ENCODE results near the gene AUTS2. TPM values are rescaled to one million over a fixed set of nuclear protein-coding genes. Genes with fewer than 3 reads are reported as not detected.

The AUTS2 gene
- total RNA-seq, 1 experiment from 2014 or later, result 4.2 TPM

GRCh38 chr7:70489813-70490212, 891.5 kb downstream of the AUTS2 start:
- no peak for DNase-seq (ENCODE audit: low spot score)

- DNase-seq (ENCODE audit: low spot score), result no peak
Measured at GRCh38 chr7:70492625-70493024, 894.4 kb downstream of the AUTS2 start.

GRCh38 chr7:70494225-70495032, 896.2 kb downstream of the AUTS2 start:
- DNase-seq (ENCODE audit: low spot score), result no peak

DNA sequence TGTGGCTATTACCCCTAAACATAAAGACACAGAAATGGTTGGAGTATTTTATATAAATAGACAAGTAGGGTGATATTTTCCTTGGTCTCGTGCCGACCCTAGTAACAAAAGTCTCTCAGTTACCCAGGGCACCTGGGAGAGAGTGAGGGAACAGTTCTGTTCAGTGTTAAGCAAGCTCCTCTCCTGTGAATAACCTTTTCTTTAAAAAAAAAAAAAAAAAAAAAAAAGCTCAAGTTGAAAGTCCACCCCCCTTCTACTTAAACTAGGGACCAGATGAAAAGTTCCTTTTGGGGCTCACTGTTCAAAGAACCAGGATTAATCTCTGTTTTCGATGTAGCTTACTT, 896.7 kb downstream of the AUTS2 start:
- DNase-seq (ENCODE audit: low spot score), result no peak

- no peak for DNase-seq (ENCODE audit: low spot score)
Measured at GRCh38 chr7:70497793-70498192, 899.5 kb downstream of the AUTS2 start.

DNA sequence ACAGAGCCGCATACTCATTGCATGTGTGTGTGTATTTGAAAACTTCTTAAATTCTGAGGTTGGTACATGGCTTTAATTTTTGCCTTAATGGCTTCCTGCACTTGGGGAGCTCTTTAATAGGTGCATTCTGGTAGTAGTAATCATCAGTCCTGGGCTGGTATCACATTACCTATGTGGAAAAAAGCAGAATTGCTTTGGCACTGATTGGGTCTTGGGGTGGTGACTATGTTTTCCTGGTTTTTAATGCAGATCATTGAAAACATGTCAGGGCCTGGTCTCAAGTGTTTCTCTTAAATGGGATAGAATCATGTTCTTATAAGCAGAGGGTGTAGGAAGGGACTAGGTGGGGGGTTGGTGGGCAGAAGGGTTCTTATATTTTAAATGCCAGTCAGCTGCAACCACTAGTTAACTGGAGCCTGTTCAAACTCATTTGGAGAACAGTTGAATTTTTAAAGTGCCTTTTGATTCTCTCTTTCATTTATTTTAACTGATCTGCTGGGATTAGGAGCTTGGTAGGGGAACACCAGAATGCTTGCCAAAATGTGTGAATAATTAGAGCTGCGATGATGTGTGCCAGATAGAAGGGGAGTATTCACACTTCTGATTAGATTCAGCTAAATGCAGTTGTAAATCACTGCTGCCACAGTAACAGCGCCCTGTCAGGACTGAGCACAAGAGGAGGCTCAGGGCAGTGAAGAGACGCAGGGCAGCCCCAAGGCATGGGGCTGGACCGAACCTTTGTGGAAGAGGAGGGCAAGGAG, 900.1 kb downstream of the AUTS2 start:
- no peak for DNase-seq (ENCODE audit: low spot score)

- no peak for DNase-seq (ENCODE audit: low spot score)
Measured at GRCh38 chr7:70500261-70500660, 902.0 kb downstream of the AUTS2 start.

DNA sequence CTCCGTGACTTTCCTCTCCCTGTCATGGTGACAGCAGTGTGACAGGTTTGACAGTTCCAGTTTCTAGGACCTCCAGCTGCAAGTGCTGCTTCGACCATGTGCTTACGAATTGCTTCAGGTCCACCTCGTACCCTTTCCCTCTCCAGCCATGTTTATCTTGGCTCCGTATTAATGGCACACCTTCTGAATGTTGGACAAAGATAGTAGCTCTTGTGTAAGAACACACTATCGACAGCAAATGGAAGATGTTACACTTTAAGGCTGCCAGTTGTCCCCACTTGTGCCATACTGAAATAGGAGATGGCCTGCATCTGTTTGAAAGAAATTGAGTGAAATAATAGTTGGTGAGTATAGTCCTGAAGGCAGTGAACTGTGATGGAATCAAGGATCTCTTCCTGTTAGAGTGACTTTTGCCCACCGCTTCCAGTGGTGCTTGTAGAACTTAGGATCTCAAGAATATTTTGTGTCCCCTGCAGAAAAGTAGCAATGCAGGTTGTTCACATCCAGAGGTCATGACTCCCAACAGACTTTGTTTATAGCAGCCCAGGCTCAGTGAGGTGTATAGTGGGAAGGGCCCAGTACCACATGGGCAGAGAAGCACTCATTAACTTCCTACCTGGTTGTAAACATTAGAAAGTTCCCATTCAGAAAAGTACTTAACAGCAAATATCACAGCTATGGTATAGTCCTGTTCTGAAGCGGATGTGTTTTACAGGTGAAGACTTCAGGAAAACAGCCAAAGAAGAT, 904.0 kb downstream of the AUTS2 start:
- no peak for DNase-seq (ENCODE audit: low spot score)

- no peak for DNase-seq (ENCODE audit: low spot score)
Measured at GRCh38 chr7:70504254-70504653, 906.0 kb downstream of the AUTS2 start.

- DNase-seq (ENCODE audit: low spot score), result no peak
Measured at GRCh38 chr7:70505468-70505867, 907.2 kb downstream of the AUTS2 start.

- no peak for DNase-seq (ENCODE audit: low spot score)
Measured at GRCh38 chr7:70505886-70506285, 907.6 kb downstream of the AUTS2 start.

DNA sequence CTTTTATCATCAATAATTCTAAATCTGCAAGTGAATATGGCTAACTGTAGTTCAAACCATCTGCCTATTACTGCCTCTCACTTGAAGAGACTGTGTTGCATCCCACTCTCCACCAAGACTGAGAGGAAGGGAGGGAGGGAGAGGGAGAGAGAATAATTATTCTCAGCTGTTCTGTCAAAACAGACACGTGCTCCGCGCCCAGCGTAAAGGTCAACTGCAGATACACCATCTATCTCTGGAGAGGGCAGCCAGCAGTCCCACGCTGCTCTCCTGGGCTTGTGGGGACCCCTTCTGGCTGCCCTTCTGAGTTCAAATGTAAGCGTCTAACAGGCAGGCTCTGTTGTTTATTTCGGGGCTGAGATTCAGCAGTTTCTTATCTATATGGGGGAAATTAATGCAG, 908.2 kb downstream of the AUTS2 start:
- no peak for DNase-seq (ENCODE audit: low spot score)

GRCh38 chr7:70512144-70512543, 913.9 kb downstream of the AUTS2 start:
- DNase-seq (ENCODE audit: low spot score), result no peak

GRCh38 chr7:70512761-70513160, 914.5 kb downstream of the AUTS2 start:
- no peak for DNase-seq (ENCODE audit: low spot score)

DNA sequence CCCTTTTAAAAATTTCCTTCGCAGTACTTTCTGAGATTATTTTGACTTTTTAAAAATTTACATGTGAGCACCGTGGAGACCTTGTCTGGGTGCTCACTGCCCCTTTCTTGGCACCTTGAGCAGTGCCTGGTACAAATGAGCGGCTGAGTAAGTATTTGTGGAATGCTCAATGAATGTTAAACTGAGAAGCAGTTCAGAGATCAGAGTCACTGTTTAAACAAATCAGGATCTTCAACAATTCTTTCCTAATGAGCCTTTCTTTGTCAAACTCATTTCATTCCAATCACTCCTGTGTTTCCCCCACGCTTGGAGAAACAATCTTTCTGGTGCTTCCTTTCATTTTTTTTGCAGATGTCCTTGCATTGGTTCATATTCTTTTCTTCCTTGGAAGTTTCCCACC, 922.3 kb downstream of the AUTS2 start:
- DNase-seq (ENCODE audit: low spot score), result no peak

DNA sequence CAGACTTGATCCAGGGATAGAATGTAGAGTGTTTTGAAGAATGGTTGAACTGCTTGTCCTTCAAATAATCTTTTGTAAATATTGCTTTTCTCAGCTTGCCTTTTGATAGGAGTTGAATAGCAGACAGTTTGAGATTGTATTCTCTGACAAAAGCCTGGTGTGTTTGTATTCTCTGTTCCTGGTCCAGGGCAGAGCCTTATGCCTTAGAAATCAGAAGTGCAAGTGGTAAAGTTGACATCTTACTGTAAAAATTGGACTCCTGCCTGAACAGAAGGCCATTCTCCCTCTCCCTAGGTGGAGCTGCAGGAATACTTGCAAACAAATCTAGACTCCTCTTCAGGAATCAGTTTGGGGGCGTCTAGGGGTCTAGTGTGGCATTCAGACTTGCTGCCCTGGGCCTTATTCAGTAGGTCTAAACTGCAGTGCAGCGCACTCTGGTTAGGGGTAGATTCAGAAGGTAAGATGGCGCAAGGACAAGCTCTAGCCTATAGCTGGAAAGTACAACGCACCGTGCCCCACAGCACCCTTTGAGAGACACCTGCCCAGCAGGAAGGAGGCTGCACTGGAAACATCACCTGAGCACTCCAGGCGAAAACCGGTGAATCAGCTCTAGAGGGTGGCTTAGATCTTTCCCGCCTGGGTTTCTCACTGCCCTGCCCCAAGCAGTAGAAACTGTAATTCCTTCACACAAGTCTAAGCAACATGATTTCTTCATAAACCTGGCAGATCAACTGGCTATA, 925.1 kb downstream of the AUTS2 start:
- DNase-seq (ENCODE audit: low spot score), result no peak

DNA sequence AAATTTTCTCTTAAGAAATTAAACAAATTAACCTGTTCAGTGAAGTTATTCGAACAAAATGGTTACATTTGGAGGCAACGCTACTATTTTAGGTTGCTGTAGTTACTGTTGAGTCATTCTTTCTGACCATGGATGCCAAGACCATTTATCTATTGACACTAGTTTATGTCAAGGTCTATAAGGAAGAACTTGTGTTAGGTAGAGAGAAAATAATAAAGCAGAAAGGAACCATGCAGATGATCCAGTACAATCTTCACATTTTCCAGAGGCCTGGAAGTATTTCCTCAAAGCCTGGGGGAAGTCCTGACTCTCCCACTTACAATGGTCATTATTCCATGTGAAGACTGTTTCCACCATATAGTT, 925.7 kb downstream of the AUTS2 start:
- DNase-seq (ENCODE audit: low spot score), result no peak

DNA sequence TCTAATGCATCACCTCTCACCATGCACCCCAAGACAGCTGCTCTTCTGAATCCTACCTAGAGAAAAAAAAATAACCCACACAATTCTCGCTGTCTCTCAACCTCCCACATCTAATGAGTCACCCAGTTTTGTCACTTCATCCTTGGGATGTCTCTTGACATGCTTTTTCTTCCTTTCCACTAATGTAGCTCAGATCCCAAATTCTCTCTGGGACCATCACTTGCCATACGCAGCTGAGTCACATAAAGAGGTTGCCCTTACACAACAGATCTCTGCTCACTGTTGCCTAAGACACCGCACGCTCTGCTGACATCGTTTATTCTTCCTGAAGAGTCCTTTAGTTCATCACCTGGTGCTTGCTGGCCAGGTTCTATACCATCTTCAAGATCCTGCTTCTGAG, 927.7 kb downstream of the AUTS2 start:
- DNase-seq (ENCODE audit: low spot score), result no peak

DNA sequence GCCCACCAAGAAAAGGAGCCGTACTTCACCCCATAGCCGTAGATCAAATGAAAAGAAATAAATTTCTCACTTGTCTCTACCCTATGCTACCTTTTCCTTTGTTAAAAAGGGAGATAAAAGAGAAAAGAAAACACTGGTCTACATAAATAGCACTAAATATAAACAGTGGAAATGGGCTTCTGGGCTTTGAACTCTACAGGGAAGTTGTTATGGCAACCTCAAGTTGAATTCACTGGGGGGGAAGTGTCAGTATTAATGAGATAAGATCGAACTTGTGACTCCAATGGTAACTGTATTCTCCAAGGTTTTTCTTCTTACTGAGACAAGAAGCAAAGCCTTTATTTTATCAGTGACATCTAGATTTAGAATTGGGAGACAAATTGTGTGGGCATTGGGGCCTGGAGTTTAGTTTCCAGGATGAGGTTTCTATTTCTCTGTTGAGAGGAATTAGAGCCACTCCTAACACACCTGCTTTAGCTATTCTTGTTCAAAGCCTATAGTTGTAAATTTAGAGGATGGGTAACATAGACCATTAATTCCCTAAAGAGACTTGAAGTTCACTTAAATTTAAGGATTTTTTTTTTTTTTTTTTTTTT, 929.3 kb downstream of the AUTS2 start:
- no peak for DNase-seq (ENCODE audit: low spot score)

DNA sequence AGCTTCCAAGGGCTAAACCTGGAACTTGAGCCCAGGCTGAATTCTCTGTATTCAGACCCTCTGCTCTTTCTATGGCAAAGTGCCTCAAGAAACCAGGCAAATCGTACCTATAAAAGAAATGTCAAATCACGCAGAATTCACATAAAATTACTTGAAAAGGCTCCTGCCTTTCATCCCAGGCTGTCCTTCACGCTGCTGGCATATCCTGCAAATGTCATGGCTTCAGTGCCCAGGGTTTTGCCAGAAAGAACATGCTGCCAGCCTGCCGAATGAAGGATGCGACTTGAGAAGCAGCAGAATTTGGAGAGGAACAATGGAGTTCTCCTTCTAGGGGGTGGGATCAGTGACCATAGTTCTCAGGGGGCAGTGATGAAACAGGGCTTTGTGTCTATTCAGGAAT, 931.2 kb downstream of the AUTS2 start:
- no peak for DNase-seq (ENCODE audit: low spot score)

DNA sequence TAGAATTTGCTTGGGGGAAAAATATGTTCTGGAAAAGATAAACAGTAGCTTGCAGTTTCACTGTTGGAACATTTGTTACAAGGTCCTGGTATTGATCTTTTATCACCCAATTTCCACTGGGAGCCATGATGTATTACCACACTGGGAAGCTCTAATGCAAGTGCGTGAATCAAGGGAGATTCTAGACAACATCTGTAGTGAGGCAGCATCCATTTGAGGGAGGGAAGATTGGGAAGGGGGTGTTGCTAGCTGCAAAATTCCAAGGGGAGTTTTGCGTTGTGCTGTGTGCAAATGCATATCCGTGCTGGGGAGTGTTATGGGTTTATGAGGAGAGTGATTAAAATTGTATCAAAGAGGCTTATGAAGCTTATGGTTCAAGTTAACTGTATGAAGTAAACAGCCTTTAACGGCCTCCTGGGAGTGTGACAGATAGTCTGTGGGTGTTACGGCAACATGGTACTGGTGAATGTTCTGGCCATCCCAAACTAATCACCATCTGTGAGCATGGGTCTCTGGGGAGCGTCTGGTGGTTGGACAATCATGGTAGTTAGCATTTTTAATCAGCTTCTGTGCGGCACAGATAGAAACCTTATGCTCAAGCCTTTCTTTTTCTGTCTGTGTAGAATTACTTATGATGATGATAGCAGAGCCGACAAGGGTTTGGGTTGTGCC, 931.8 kb downstream of the AUTS2 start:
- no peak for DNase-seq (ENCODE audit: low spot score)
